K562 (cell line): ENCODE measurements around the gene ZNF609. TPM values are rescaled to one million over a fixed set of nuclear protein-coding genes. Genes with fewer than 3 reads are reported as not detected.

Source experiments
- ETV6 ChIP-seq, 3 experiments: fragments of 150-350 bp in 1 of 3; sonication (generic) in 1 of 3; formaldehyde crosslinking in 1 of 3; IDR thresholded peaks; 2 replicates each; pipeline versions ENCODE4 v1.6.1 to v1.8.0; 2014 to 2022; ENCODE audit warnings: borderline replicate concordance in 2 of 3, low read depth in 2 of 3, antibody characterized with exemption in 1 of 3, low read length in 1 of 3, mild to moderate bottlenecking in 1 of 3, missing genetic modification reagents in 1 of 3
- FOXJ2 ChIP-seq: fragments of 200-800 bp; sonication (Bioruptor generic); IDR thresholded peaks from 2 replicates; pipeline ENCODE4 v1.6.1; 2016; ENCODE audit warnings: missing genetic modification characterization, missing compliant biosample characterization
- HES1 ChIP-seq: fragments of 450-650 bp; IDR thresholded peaks from 2 replicates; pipeline ENCODE4 v1.6.1; 2016; ENCODE audit warnings: low read depth, mild to moderate bottlenecking, moderate library complexity
- TFE3 ChIP-seq: fragments of 450-650 bp; formaldehyde crosslinking; IDR thresholded peaks from 2 replicates; pipeline ENCODE4 v1.4.0; 2020; ENCODE audit warnings: mild to moderate bottlenecking, mixed read lengths
- THAP7 ChIP-seq: fragments of 250-450 bp; sonication (Bioruptor Pico); IDR thresholded peaks from 2 replicates; pipeline ENCODE4 v1.5.0; 2021
- ZFX ChIP-seq: sonication (generic); formaldehyde crosslinking; IDR thresholded peaks from 2 replicates; pipeline ENCODE4 v1.8.0; 2022; ENCODE audit warnings: mild to moderate bottlenecking, missing genetic modification reagents, moderate library complexity
- ZNF408 ChIP-seq: fragments of 250-450 bp; sonication (Bioruptor Pico); IDR thresholded peaks from 2 replicates; pipeline ENCODE4 v1.4.0; 2020; ENCODE audit warnings: low read depth, mild to moderate bottlenecking, moderate library complexity
- ZNF551 ChIP-seq: fragments of 250-450 bp; sonication (Bioruptor Pico); IDR thresholded peaks from 2 replicates; pipeline ENCODE4 v1.5.0; 2021; ENCODE audit warnings: mild to moderate bottlenecking, moderate library complexity
- ZNF592 ChIP-seq: fragments of 450-650 bp; IDR thresholded peaks from 2 replicates; pipeline ENCODE4 v1.6.1; 2017; ENCODE audit warnings: antibody characterized with exemption, mild to moderate bottlenecking
- polyA plus RNA-seq, 8 experiments: library from polyadenylated mRNA; depleted of rRNA in 4 of 8; stranded (reverse) in 5 of 8; unstranded in 3 of 8; fragments of >200 nt; fragmentation: Nextera tagmentation in 2 of 8; fragmentation: Illumina TruSeq in 1 of 8; extraction: Ambion mirVana in 2 of 8; extraction: Trizol in 1 of 8; gene quantifications; 2 replicates each; pipeline versions ENCODE4 v1.2.1 to v1.2.3, GENCODE V29; 2011 to 2014; ENCODE audit warnings: inconsistent platforms in 1 of 8, missing spikeins in 1 of 8
- total RNA-seq, 7 experiments: library from RNA; depleted of rRNA in 6 of 7; stranded (reverse); fragments of >200 nt in 6 of 7; fragmentation: Illumina TruSeq in 2 of 7; extraction: Trizol in 2 of 7; gene quantifications; 2 replicates each; pipeline versions ENCODE4 v1.2.1 to v1.2.3, GENCODE V29; 2011 to 2021; ENCODE audit warnings: low replicate concordance in 1 of 7
- TF ChIP-seq, protein P1 (sequence below), 2 experiments: fragments of 150-350 bp in 1 of 2; IDR thresholded peaks; 2 replicates each; pipeline ENCODE4 v1.6.1; 2012 to 2016; ENCODE audit warnings: low read depth in 2 of 2, low read length in 2 of 2, mild to moderate bottlenecking in 1 of 2, moderate library complexity in 1 of 2
- TF ChIP-seq, protein P2 (sequence below): fragments of 450-650 bp; IDR thresholded peaks from 2 replicates; pipeline ENCODE4 v1.6.1; 2016
- TF ChIP-seq, protein P3 (sequence below): fragments of 250-450 bp; sonication (Bioruptor Pico); IDR thresholded peaks from 2 replicates; pipeline ENCODE4 v1.5.0; 2021

Gene ZNF609
- total and polyA plus RNA-seq, 9 of the 15 experiments (the other 6 are each of a cell fraction or from before 2014, with no cell fraction given): 3.0 to 38.7 (median 17.8) TPM

DNA sequence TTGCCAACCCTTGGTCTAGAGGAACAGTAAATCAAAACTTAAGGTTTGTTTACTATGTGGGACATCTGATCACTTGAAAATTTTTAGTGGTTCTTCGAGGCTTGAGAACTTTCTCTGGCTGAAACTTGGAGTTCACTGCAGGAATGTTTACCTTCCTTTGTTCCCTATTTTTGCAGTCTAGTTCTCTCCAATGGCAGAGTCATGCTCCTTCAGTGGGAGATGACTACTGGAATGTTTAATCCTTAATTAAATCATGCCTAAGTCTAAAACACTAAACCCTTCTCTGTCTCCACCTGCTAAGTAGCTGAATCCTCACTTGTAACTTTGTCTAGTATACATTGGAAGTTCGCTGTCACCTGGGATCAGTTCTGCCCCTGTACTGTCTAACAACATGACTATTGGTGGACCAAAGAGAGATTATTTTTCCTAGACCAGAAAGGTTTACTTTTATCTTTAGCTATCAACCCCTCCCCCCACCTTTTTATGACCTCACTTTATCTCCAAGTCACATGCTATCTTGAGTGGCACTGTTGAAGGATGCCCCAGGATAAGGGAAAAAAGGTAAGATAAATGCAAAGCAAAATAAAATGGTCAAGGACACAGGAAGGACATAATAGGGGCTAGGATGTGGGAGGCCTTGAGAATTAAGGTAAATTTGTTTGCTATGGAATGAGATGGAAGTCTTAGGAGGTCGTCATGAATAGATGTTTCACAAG, 1.2 kb upstream of the ZNF609 start (continued):
- TF ChIP-seq FOXJ2 (tag) (0 out of 2 replicates have a peak, but pooled peaks have one; percentile 22), ZNF551 (CRISPR knock-in tag) (no peak), ZFX (CRISPR knock-in tag) (no peak), ZNF408 (CRISPR knock-in tag) (no peak), ETV6 (IDR thresholded peaks at IDR 0.05; ENCODE audit: borderline replicate concordance in 1 of 2, low read depth in 2 of 2, low read length in 1 of 2) (no peak), ETV6 (CRISPR knock-in tag; IDR thresholded peaks at IDR 0.05; ENCODE audit: borderline replicate concordance) (no peak), TFE3 (CRISPR knock-in tag) (peak; percentile 20; the same call in 1 of the 2 replicates), HES1 (no peak), ZNF592 (no peak), THAP7 (CRISPR knock-in tag) (no peak)
- TF ChIP-seq, protein P1, sequence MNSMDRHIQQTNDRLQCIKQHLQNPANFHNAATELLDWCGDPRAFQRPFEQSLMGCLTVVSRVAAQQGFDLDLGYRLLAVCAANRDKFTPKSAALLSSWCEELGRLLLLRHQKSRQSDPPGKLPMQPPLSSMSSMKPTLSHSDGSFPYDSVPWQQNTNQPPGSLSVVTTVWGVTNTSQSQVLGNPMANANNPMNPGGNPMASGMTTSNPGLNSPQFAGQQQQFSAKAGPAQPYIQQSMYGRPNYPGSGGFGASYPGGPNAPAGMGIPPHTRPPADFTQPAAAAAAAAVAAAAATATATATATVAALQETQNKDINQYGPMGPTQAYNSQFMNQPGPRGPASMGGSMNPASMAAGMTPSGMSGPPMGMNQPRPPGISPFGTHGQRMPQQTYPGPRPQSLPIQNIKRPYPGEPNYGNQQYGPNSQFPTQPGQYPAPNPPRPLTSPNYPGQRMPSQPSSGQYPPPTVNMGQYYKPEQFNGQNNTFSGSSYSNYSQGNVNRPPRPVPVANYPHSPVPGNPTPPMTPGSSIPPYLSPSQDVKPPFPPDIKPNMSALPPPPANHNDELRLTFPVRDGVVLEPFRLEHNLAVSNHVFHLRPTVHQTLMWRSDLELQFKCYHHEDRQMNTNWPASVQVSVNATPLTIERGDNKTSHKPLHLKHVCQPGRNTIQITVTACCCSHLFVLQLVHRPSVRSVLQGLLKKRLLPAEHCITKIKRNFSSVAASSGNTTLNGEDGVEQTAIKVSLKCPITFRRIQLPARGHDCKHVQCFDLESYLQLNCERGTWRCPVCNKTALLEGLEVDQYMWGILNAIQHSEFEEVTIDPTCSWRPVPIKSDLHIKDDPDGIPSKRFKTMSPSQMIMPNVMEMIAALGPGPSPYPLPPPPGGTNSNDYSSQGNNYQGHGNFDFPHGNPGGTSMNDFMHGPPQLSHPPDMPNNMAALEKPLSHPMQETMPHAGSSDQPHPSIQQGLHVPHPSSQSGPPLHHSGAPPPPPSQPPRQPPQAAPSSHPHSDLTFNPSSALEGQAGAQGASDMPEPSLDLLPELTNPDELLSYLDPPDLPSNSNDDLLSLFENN (IDR thresholded peaks at IDR 0.05; ENCODE audit: low read depth in 2 of 2, low read length in 2 of 2): no peak
- TF ChIP-seq, protein P2, sequence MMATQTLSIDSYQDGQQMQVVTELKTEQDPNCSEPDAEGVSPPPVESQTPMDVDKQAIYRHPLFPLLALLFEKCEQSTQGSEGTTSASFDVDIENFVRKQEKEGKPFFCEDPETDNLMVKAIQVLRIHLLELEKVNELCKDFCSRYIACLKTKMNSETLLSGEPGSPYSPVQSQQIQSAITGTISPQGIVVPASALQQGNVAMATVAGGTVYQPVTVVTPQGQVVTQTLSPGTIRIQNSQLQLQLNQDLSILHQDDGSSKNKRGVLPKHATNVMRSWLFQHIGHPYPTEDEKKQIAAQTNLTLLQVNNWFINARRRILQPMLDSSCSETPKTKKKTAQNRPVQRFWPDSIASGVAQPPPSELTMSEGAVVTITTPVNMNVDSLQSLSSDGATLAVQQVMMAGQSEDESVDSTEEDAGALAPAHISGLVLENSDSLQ: peak; percentile 78
- TF ChIP-seq, protein P3, sequence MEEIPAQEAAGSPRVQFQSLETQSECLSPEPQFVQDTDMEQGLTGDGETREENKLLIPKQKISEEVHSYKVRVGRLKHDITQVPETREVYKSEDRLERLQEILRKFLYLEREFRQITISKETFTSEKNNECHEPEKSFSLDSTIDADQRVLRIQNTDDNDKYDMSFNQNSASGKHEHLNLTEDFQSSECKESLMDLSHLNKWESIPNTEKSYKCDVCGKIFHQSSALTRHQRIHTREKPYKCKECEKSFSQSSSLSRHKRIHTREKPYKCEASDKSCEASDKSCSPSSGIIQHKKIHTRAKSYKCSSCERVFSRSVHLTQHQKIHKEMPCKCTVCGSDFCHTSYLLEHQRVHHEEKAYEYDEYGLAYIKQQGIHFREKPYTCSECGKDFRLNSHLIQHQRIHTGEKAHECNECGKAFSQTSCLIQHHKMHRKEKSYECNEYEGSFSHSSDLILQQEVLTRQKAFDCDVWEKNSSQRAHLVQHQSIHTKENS (CRISPR knock-in tag): no peak
